DMS79 (cell line): ENCODE measurements around the gene PIP4K2A.

ENCODE experiments used
- DNase-seq: peaks from one replicate; lab custom pipeline; 2025; lab: John Stamatoyannopoulos, UW

PIP4K2A gene

GRCh38 chr10:22599048-22599561 is 115.3 kb downstream of the PIP4K2A start:
- DNase-seq: no peak

- no peak for DNase-seq
Measured at GRCh38 chr10:22598478-22598877, 115.9 kb downstream of the PIP4K2A start.

GRCh38 chr10:22597138-22597537 is 117.2 kb downstream of the PIP4K2A start:
- no peak for DNase-seq

- DNase-seq: peak; percentile 50
Measured at GRCh38 chr10:22593636-22594198, 120.7 kb downstream of the PIP4K2A start.

- DNase-seq: peak; percentile 6
Measured at GRCh38 chr10:22593026-22593425, 121.4 kb downstream of the PIP4K2A start.

- DNase-seq: no peak
Measured at GRCh38 chr10:22589851-22590514, 124.4 kb downstream of the PIP4K2A start.

- DNase-seq: no peak
Measured at GRCh38 chr10:22588462-22588861, 125.9 kb downstream of the PIP4K2A start.

GRCh38 chr10:22583683-22584082 is 130.7 kb downstream of the PIP4K2A start:
- DNase-seq: no peak

GRCh38 chr10:22581461-22581860 is 132.9 kb downstream of the PIP4K2A start:
- no peak for DNase-seq

GRCh38 chr10:22580711-22581110 is 133.7 kb downstream of the PIP4K2A start:
- DNase-seq: peak; percentile 80

GRCh38 chr10:22579826-22580225 is 134.6 kb downstream of the PIP4K2A start:
- no peak for DNase-seq

- DNase-seq: no peak
Measured at GRCh38 chr10:22573820-22574569, 140.4 kb downstream of the PIP4K2A start.

GRCh38 chr10:22570733-22571430 is 143.5 kb downstream of the PIP4K2A start:
- no peak for DNase-seq

GRCh38 chr10:22570234-22570633 is 144.1 kb downstream of the PIP4K2A start:
- no peak for DNase-seq

GRCh38 chr10:22568928-22569327 is 145.4 kb downstream of the PIP4K2A start:
- no peak for DNase-seq

GRCh38 chr10:22564060-22564459 is 150.3 kb downstream of the PIP4K2A start:
- no peak for DNase-seq

GRCh38 chr10:22561909-22562308 is 152.5 kb downstream of the PIP4K2A start:
- no peak for DNase-seq

- no peak for DNase-seq
Measured at GRCh38 chr10:22560913-22561239, 153.5 kb downstream of the PIP4K2A start.

- no peak for DNase-seq
Measured at GRCh38 chr10:22560096-22560912, 154.1 kb downstream of the PIP4K2A start.

- DNase-seq: no peak
Measured at GRCh38 chr10:22557321-22557720, 157.1 kb downstream of the PIP4K2A start.

GRCh38 chr10:22556774-22557173 is 157.6 kb downstream of the PIP4K2A start:
- no peak for DNase-seq
